SK-N-MC (cell line): Measurements from ENCODE around the gene FOSL1.

Experiments used
- DNase-seq: peaks from one replicate; pipeline ENCODE4 v3.0.0-alpha.2; 2011; ENCODE audit warnings: low read depth, low spot score
- H3K27ac ChIP-seq: fragments of 200-600 bp; sonication (generic); 2 replicates; pipeline ENCODE4 v1.5.1; 2016; ENCODE audit warnings: mixed run types
- H3K36me3 ChIP-seq: fragments of 200-600 bp; sonication (generic); 2 replicates; pipeline ENCODE4 v1.6.1; 2017; ENCODE audit warnings: antibody characterized with exemption, low read length, mixed read lengths; ENCODE audit not compliant: insufficient read depth
- H3K4me3 ChIP-seq: fragments of 200-600 bp; sonication (generic); 2 replicates; pipeline ENCODE4 v1.5.1; 2016
- H3K9ac ChIP-seq: fragments of 200-600 bp; sonication (generic); 2 replicates; pipeline ENCODE4 v1.8.0; 2017; ENCODE audit warnings: mixed run types, mixed read lengths; ENCODE audit not compliant: insufficient read length
- H3K9me3 ChIP-seq: fragments of 200-600 bp; sonication (generic); 2 replicates; pipeline ENCODE4 v1.6.1; 2017; ENCODE audit warnings: low read depth, mild to moderate bottlenecking, antibody characterized with exemption, low read length, moderate library complexity, mixed read lengths
- EZH2 ChIP-seq: fragments of 200-600 bp; sonication (generic); IDR thresholded peaks from one replicate; pipeline ENCODE4 v1.6.1; 2017; ENCODE audit warnings: antibody characterized with exemption
- FOXP2 ChIP-seq: optimal IDR thresholded peaks from 2 replicates; pipeline ENCODE3; 2011; ENCODE audit warnings: mild to moderate bottlenecking, moderate library complexity; ENCODE audit not compliant: insufficient read depth; ENCODE audit errors: extremely low read length, control extremely low read depth
- POLR2AphosphoS5 ChIP-seq: IDR thresholded peaks from 2 replicates; pipeline ENCODE4 v1.6.1; 2012; ENCODE audit warnings: mild to moderate bottlenecking, low read depth, low read length, borderline replicate concordance

The FOSL1 gene

DNA sequence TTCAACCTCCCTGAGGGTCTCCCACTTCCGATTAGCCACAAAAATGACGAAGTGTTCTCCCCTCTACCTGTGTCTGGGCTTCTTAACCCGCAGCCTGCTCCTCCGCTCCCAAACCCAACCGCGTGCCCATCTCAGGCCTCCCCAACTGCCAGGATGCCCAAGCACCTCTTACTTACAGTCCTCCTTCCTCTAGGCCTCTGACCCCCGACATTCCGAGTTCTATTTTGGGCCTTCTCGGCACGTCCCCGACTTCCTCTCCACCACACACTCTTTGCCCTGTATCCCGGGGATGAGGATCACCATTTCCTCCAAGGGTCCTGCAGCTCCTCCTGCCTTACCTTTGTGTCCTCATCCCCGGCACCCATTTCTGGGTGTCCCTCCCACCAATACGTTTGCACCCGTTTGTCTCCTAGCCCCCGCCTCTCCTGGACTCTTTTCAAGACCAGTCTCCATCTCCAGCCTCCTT is 40.3 kb downstream of the FOSL1 start:
- TF ChIP-seq POLR2AphosphoS5 = no peak
- no peak for TF ChIP-seq EZH2
- TF ChIP-seq FOXP2 = no peak
- no peak for DNase-seq
- Histone ChIP-seq H3K9me3 (no peaks in the 10 kb centered on the region), H3K9ac (peak overlapping the region; percentile 89), H3K27ac (peak overlapping the region; percentile 97), H3K36me3 (peaks cover 51% of the 10 kb centered on the region), H3K4me3 (peak overlapping the region; percentile 87)

GRCh38 chr11:65859095-65859811 is 40.9 kb downstream of the FOSL1 start:
- no peaks in the 10 kb centered on the region for H3K9me3 ChIP-seq
- H3K9ac ChIP-seq = peak overlapping the region; percentile 97
- peak overlapping the region; percentile 97 for H3K27ac ChIP-seq
- TF ChIP-seq POLR2AphosphoS5 (peak; percentile 92), EZH2 (no peak)
- H3K4me3 ChIP-seq = peak overlapping the region; percentile 87
- peak; percentile 76 for DNase-seq
- H3K36me3 ChIP-seq = peaks cover 51% of the 10 kb centered on the region

GRCh38 chr11:65858681-65859087 is 41.5 kb downstream of the FOSL1 start:
- Histone ChIP-seq H3K4me3 (peak overlapping the region; percentile 87), H3K36me3 (peaks cover 51% of the 10 kb centered on the region), H3K27ac (peak overlapping the region; percentile 97), H3K9ac (peak overlapping the region; percentile 97), H3K9me3 (no peaks in the 10 kb centered on the region)
- DNase-seq = no peak
- TF ChIP-seq FOXP2 = no peak
- TF ChIP-seq POLR2AphosphoS5 = no peak
- no peak for TF ChIP-seq EZH2

DNA sequence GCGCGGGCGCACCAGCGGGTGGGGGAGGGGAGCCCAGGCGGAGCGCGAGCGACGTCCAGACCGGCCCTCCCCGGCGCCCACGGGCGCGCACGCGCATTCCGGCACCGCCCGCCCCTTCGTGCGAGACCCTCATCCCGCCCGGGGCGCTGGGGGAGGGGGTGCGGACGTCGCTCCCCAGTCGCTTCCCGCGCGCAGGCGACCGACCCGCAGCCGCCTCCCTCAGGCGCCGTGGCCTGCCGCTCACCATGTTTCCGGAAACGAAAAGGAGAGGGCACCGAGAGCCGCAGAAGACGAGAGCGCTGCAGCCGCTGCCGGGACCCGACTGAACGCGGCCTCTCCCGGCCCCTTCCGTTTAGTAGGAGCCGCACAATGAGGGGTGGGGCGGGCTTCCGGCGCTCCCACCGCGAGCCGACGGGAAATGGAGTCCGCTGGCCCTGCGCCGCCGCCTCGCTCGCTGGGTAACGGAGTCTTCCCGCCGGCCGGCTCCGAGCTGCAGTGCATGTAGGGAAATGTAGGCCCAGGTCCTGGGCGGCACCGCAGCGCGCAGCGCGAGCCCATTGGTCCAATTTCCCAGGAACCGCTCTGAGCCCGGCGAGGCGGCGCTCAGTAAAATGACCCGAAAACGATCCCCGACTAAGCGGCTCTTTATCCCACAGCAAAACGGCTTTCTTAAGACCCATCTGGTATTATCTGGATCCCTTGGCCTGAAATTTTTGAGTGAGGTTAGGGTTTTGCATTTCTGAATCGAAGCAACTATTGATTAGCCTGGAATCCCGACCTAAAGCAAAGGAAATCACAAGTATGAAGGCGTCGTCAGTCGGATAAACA is 42.1 kb downstream of the FOSL1 start, which contains the start of gene CFL1:
Gene CFL1 (minus strand): TSS at position 328 of the 828 bp plus-strand sequence. CDS start 81 bp downstream, at position 247.
- Histone ChIP-seq H3K9me3 (no peaks in the 10 kb centered on the region), H3K27ac (peak within 1 kb of the TSS; percentile 97), H3K4me3 (peak within 1 kb of the TSS; percentile 87), H3K36me3 (peaks cover 51% of the 10 kb centered on the region), H3K9ac (peak within 1 kb of the TSS; percentile 97)
- DNase-seq = peak; percentile 70
- no peak for TF ChIP-seq FOXP2
- no peak for TF ChIP-seq EZH2
- TF ChIP-seq POLR2AphosphoS5 = peak; percentile 98

DNA sequence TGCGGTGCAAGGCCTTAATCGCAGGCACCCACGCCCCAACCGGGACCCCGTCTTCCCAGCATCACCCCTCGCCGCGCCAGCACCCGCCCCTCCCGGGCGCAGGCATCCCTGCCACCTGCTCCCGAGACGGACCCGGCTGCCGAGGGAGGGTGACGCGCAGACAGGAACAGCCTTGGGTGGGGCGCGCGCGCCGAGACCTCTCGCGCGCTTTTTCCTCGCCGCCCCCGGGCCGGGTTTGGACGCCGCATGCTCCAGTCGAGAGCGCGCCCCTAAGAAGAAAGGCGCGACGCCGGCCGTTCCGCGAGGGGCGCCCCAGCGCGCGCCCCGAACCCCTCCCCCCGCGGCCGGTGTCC is 42.7 kb downstream of the FOSL1 start:
- TF ChIP-seq FOXP2 (no peak), EZH2 (no peak), POLR2AphosphoS5 (no peak)
- Histone ChIP-seq H3K4me3 (peak overlapping the region; percentile 87), H3K27ac (peak overlapping the region; percentile 91), H3K9me3 (no peaks in the 10 kb centered on the region), H3K36me3 (peaks cover 45% of the 10 kb centered on the region), H3K9ac (peak overlapping the region; percentile 87)
- DNase-seq = no peak

- H3K9ac ChIP-seq = peak overlapping the region; percentile 87
- DNase-seq = no peak
- H3K4me3 ChIP-seq = peak overlapping the region; percentile 87
- H3K36me3 ChIP-seq = peaks cover 39% of the 10 kb centered on the region
- H3K9me3 ChIP-seq = no peaks in the 10 kb centered on the region
- TF ChIP-seq EZH2 (no peak), FOXP2 (no peak), POLR2AphosphoS5 (peak; percentile 13; the same call in 1 of the 2 replicates)
- peak overlapping the region; percentile 91 for H3K27ac ChIP-seq
Measured at GRCh38 chr11:65856689-65857499, 43.3 kb downstream of the FOSL1 start.

GRCh38 chr11:65855927-65856363 is 44.2 kb downstream of the FOSL1 start:
- no peaks in the 10 kb centered on the region for H3K9me3 ChIP-seq
- TF ChIP-seq POLR2AphosphoS5 (no peak), FOXP2 (no peak), EZH2 (no peak)
- H3K36me3 ChIP-seq = peaks cover 37% of the 10 kb centered on the region
- peak overlapping the region; percentile 77 for H3K9ac ChIP-seq
- DNase-seq = no peak
- H3K27ac ChIP-seq = no peak overlapping the region
- H3K4me3 ChIP-seq = peak overlapping the region; percentile 87
